CD4-positive, alpha-beta T cell (primary cell): ENCODE results near the gene TSHZ3. TPM values are rescaled to one million over a fixed set of nuclear protein-coding genes. Genes with fewer than 3 reads are reported as not detected.

Source experiments
- ATAC-seq: fragments of 200-7000 bp; cut with Tn5 transposase; one replicate; pipeline ENCODE4 v1.10.0; 2022; ENCODE audit warnings: mild to moderate bottlenecking; ENCODE audit not compliant: poor library complexity
- CTCF ChIA-PET: fragments of 350-600 bp; sonication (Branson Sonifier 250); formaldehyde crosslinking; loops from one replicate; lab custom pipeline; 2021; ENCODE audit warnings: antibody characterized with exemption, inconsistent platforms; lab: Charles Lee
- POLR2A ChIA-PET: fragments of 350-600 bp; sonication (Branson Sonifier 250); formaldehyde crosslinking; loops from one replicate; lab custom pipeline; 2021; ENCODE audit warnings: antibody characterized with exemption, inconsistent platforms; lab: Charles Lee
- DNase-seq, 14 experiments: peaks; one replicate each; pipeline ENCODE4 v3.0.0-alpha.2; 2013 to 2020; ENCODE audit warnings: mixed read lengths in 2 of 14
- H3K27ac ChIP-seq, 2 donors: one replicate each; pipeline versions ENCODE4 v1.5.1 to v1.7.0; 2013; ENCODE audit warnings: low read length in 2 of 2, low read depth in 1 of 2, mild to moderate bottlenecking in 1 of 2
- H3K27me3 ChIP-seq, 2 experiments: 1 replicate in 1 of 2; 2 replicates in 1 of 2; pipeline versions ENCODE4 v1.6.1 to v1.7.0; 2013; ENCODE audit warnings: low read length in 2 of 2, control low read depth in 1 of 2, mild to moderate bottlenecking in 1 of 2, moderate library complexity in 1 of 2; ENCODE audit not compliant: insufficient read depth in 2 of 2, control insufficient read depth in 1 of 2
- H3K36me3 ChIP-seq: one replicate; pipeline ENCODE4 v1.6.1; 2013; ENCODE audit warnings: low read length, control low read depth; ENCODE audit not compliant: insufficient read depth
- H3K4me1 ChIP-seq: one replicate; pipeline ENCODE4 v1.6.1; 2013; ENCODE audit warnings: low read length, control low read depth; ENCODE audit not compliant: insufficient read depth
- H3K4me3 ChIP-seq: one replicate; pipeline ENCODE4 v1.5.1; 2013; ENCODE audit warnings: mild to moderate bottlenecking, low read length, moderate library complexity
- H3K9me3 ChIP-seq, 2 experiments: 1 replicate in 1 of 2; 2 replicates in 1 of 2; pipeline versions ENCODE4 v1.6.1 to v1.7.0; 2013; ENCODE audit warnings: low read length in 2 of 2, mild to moderate bottlenecking in 2 of 2, control low read depth in 1 of 2, moderate library complexity in 1 of 2; ENCODE audit not compliant: control insufficient read depth in 1 of 2, insufficient read depth in 1 of 2
- H3K27ac Mint-ChIP-seq: one replicate; pipeline ENCODE4 v1.8.0; 2020; ENCODE audit warnings: mixed read lengths
- H3K27me3 Mint-ChIP-seq: one replicate; pipeline ENCODE4 v1.8.0; 2021; ENCODE audit warnings: mixed read lengths
- H3K36me3 Mint-ChIP-seq: one replicate; pipeline ENCODE4 v1.8.0; 2021; ENCODE audit warnings: low read depth, mixed read lengths
- H3K4me1 Mint-ChIP-seq: one replicate; pipeline ENCODE4 v1.8.0; 2021; ENCODE audit warnings: low read depth, mixed read lengths
- H3K4me3 Mint-ChIP-seq: one replicate; pipeline ENCODE4 v1.8.0; 2020; ENCODE audit warnings: mild to moderate bottlenecking, mixed read lengths
- H3K9me3 Mint-ChIP-seq: one replicate; pipeline ENCODE4 v1.8.0; 2020; ENCODE audit warnings: mixed read lengths
- intact Hi-C, 2 experiments: fragments of 100-400 bp; cut with DNase I in 1 of 2; cut with micrococcal nuclease in 1 of 2; formaldehyde crosslinking; loops; one replicate each; pipeline versions ENCODE4 v1.15.1 to v1.9.0; 2023 to 2025; cut with DNase I, micrococcal nuclease
- total RNA-seq, 174 experiments: library from RNA in 2 of 174; stranded (reverse) in 2 of 174; gene quantifications; one replicate each; pipeline ENCODE4 v1.2.3 and lab custom pipeline; 2021 to 2026
- TF ChIP-seq, protein P1 (sequence below): fragments of 200-600 bp; IDR thresholded peaks from one replicate; pipeline ENCODE4 v1.8.0; 2022; ENCODE audit warnings: antibody characterized with exemption, mild to moderate bottlenecking

TSHZ3 gene
- total RNA-seq, 2 experiments from 2014 or later: 0.38 to 0.61 TPM

- Mint-ChIP-seq H3K27me3 (peaks cover 36% of the 10 kb centered on the region), H3K4me3 (no peak overlapping the region), H3K4me1 (peaks cover 9% of the 10 kb centered on the region), H3K36me3 (no peaks in the 10 kb centered on the region), H3K27ac (no peak overlapping the region), H3K9me3 (no peaks in the 10 kb centered on the region)
- no peak for ATAC-seq
- CTCF ChIA-PET: no interaction called here
- no peaks in the 10 kb centered on the region for H3K9me3 ChIP-seq
- DNase-seq: no peak
- no peak overlapping the region for H3K4me3 ChIP-seq
- H3K27me3 ChIP-seq: peaks cover 10 to 13% of the 10 kb centered on the region in 2 experiments
- peaks cover 4% of the 10 kb centered on the region for H3K4me1 ChIP-seq
- intact Hi-C loops: loop anchor here in 1 of 2 experiments (5.0 kb wide), 1 partner anchor 93 kb away; no protein-coding TSS in a partner anchor
- POLR2A ChIA-PET: no interaction called here
- H3K27ac ChIP-seq: no peak overlapping the region
- no peaks in the 10 kb centered on the region for H3K36me3 ChIP-seq
- TF ChIP-seq, protein P1, sequence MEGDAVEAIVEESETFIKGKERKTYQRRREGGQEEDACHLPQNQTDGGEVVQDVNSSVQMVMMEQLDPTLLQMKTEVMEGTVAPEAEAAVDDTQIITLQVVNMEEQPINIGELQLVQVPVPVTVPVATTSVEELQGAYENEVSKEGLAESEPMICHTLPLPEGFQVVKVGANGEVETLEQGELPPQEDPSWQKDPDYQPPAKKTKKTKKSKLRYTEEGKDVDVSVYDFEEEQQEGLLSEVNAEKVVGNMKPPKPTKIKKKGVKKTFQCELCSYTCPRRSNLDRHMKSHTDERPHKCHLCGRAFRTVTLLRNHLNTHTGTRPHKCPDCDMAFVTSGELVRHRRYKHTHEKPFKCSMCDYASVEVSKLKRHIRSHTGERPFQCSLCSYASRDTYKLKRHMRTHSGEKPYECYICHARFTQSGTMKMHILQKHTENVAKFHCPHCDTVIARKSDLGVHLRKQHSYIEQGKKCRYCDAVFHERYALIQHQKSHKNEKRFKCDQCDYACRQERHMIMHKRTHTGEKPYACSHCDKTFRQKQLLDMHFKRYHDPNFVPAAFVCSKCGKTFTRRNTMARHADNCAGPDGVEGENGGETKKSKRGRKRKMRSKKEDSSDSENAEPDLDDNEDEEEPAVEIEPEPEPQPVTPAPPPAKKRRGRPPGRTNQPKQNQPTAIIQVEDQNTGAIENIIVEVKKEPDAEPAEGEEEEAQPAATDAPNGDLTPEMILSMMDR: no peak
Observed at GRCh38 chr19:31260171-31260933, 88.9 kb downstream of the TSHZ3 start.

DNA sequence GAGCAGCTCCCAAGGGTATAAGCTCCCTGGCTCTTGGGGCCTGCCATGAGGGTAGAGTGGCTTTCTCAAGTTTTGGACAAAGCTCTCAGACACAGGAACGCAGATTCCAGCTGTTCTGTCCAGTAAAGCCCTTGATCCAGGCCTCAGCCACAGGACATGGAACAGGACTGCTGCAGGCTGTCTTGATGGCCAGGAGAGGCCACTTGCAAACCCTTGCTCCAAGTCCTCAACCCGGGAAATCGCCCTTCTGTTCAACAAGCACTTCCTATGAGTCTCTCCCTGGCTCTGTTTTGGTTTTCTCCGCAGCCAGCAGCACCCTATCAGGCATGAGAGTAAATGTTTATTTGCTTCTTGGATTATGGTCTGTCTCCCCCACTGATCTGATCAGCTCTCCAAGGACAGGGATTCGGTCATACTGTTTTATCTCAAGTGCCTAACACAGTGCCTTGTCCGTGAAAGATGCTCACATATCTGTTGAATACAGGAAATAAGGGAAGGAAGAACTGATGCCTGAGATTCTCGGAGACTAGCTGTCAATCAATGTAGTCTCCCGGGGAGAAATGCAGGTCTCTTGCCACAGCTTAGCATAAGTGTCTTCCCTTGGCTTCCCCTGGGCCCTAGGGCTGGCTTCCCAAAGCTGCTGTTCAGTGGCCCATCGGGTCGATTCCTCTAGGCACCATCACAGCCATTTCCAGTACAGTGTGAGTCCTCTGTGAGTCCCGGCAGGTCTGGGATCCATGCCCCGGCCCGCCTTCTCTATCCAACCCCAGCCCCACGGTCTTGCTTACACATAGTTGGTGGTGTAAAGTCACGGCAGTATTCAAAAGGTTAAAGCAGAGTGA lies 90.8 kb downstream of the TSHZ3 start:
- Histone ChIP-seq H3K9me3 (no peaks in the 10 kb centered on the region), H3K4me1 (peaks cover 4% of the 10 kb centered on the region), H3K4me3 (no peak overlapping the region), H3K27ac (no peak overlapping the region), H3K27me3 (peaks cover 10 to 13% of the 10 kb centered on the region in 2 experiments), H3K36me3 (no peaks in the 10 kb centered on the region)
- ChIA-PET CTCF (no interaction called here), POLR2A (no interaction called here)
- peaks cover 9% of the 10 kb centered on the region for H3K4me1 Mint-ChIP-seq
- DNase-seq: no peak
- H3K36me3 Mint-ChIP-seq: no peaks in the 10 kb centered on the region
- H3K27me3 Mint-ChIP-seq: peaks cover 29% of the 10 kb centered on the region
- intact Hi-C loops: no loop called here
- TF ChIP-seq, protein P1: no peak
- ATAC-seq: no peak
- H3K4me3 Mint-ChIP-seq: no peak overlapping the region
- no peak overlapping the region for H3K27ac Mint-ChIP-seq
- H3K9me3 Mint-ChIP-seq: no peaks in the 10 kb centered on the region

- POLR2A ChIA-PET: no interaction called here
- no peaks in the 10 kb centered on the region for H3K9me3 Mint-ChIP-seq
- H3K4me3 ChIP-seq: no peak overlapping the region
- ATAC-seq (no peak), DNase-seq (no peak)
- no peaks in the 10 kb centered on the region for H3K36me3 ChIP-seq
- CTCF ChIA-PET: no interaction called here
- H3K9me3 ChIP-seq: no peaks in the 10 kb centered on the region
- peaks cover 29% of the 10 kb centered on the region for H3K27me3 Mint-ChIP-seq
- H3K36me3 Mint-ChIP-seq: no peaks in the 10 kb centered on the region
- intact Hi-C loops: no loop called here
- TF ChIP-seq, protein P1: no peak
- no peak overlapping the region for H3K4me3 Mint-ChIP-seq
- peaks cover 4% of the 10 kb centered on the region for H3K4me1 ChIP-seq
- no peak overlapping the region for H3K27ac Mint-ChIP-seq
- peaks cover 7 to 10% of the 10 kb centered on the region in 2 experiments for H3K27me3 ChIP-seq
- no peak overlapping the region for H3K27ac ChIP-seq
- peaks cover 9% of the 10 kb centered on the region for H3K4me1 Mint-ChIP-seq
Observed at GRCh38 chr19:31257426-31258130, 91.7 kb downstream of the TSHZ3 start.
